BLaER1 treated with 17β-estradiol and CSF1 and Interleukin-3, amounts not matched to agents 10 nM and 100 nM (cell line): ENCODE data around the gene RAPGEF5.

Experiments used
- H3K27ac ChIP-seq, 11 experiments: shearing (Covaris generic); formaldehyde crosslinking; 2 replicates each; pipeline ENCODE4 v1.8.1; 2022
- H3K27me3 ChIP-seq, 11 experiments: shearing (Covaris generic); formaldehyde crosslinking; 2 replicates each; pipeline ENCODE4 v1.8.1; 2022
- H3K36me3 ChIP-seq, 11 experiments: shearing (Covaris generic); formaldehyde crosslinking; 2 replicates each; pipeline ENCODE4 v1.8.1; 2022
- H3K4me1 ChIP-seq, 10 experiments: shearing (Covaris generic); formaldehyde crosslinking; 2 replicates each; pipeline ENCODE4 v1.8.1; 2022
- H3K4me2 ChIP-seq, 11 experiments: shearing (Covaris generic); formaldehyde crosslinking; 2 replicates each; pipeline ENCODE4 v1.8.1; 2022
- H3K4me3 ChIP-seq, 10 experiments: shearing (Covaris generic); formaldehyde crosslinking; 2 replicates each; pipeline ENCODE4 v1.8.1; 2022
- H3K9ac ChIP-seq, 11 experiments: shearing (Covaris generic); formaldehyde crosslinking; 2 replicates each; pipeline ENCODE4 v1.8.1; 2022
- H3K9me3 ChIP-seq, 11 experiments: shearing (Covaris generic); formaldehyde crosslinking; replicated peaks in 1 of 11; 2 replicates each; pipeline ENCODE4 v1.8.1; 2022
- H4K20me1 ChIP-seq, 11 experiments: shearing (Covaris generic); formaldehyde crosslinking; 2 replicates each; pipeline ENCODE4 v1.8.1; 2022
- Cebpa-rat ChIP-seq, 11 experiments: shearing (Covaris generic); IDR thresholded peaks; 2 replicates each; pipeline ENCODE4 v1.8.1; 2022

Gene RAPGEF5

GRCh38 chr7:22074897-22075296 lies 282.1 kb downstream of the RAPGEF5 start:
- Histone ChIP-seq H3K9ac (no peak overlapping the region), H4K20me1 (no peaks in the 10 kb centered on the region), H3K27ac (no peak overlapping the region), H3K4me2 (peak overlapping the region in 9 of 11 experiments; percentile 11 to 48 (median 36); a peak in 16 of 22 replicates), H3K27me3 (no peaks in the 10 kb centered on the region), H3K36me3 (no peaks in the 10 kb centered on the region), H3K4me3 (no peak overlapping the region), H3K9me3 (peaks cover 5 to 14% (median 8%) of the 10 kb centered on the region in 11 experiments), H3K4me1 (peaks cover 0 to 22% (median 16%) of the 10 kb centered on the region in 10 experiments; a peak in 15 of 20 replicates)
- no peak for TF ChIP-seq Cebpa-rat (IDR thresholded peaks at IDR 0.05)
